GM12872 (cell line): Measurements from ENCODE around the gene TUBGCP3.

Source experiments
- CTCF ChIP-seq: IDR thresholded peaks from 3 replicates; pipeline ENCODE4 v1.5.1; 2011; ENCODE audit warnings: low read depth, mild to moderate bottlenecking, low read length, moderate library complexity; ENCODE audit not compliant: insufficient read depth

TUBGCP3 gene

DNA sequence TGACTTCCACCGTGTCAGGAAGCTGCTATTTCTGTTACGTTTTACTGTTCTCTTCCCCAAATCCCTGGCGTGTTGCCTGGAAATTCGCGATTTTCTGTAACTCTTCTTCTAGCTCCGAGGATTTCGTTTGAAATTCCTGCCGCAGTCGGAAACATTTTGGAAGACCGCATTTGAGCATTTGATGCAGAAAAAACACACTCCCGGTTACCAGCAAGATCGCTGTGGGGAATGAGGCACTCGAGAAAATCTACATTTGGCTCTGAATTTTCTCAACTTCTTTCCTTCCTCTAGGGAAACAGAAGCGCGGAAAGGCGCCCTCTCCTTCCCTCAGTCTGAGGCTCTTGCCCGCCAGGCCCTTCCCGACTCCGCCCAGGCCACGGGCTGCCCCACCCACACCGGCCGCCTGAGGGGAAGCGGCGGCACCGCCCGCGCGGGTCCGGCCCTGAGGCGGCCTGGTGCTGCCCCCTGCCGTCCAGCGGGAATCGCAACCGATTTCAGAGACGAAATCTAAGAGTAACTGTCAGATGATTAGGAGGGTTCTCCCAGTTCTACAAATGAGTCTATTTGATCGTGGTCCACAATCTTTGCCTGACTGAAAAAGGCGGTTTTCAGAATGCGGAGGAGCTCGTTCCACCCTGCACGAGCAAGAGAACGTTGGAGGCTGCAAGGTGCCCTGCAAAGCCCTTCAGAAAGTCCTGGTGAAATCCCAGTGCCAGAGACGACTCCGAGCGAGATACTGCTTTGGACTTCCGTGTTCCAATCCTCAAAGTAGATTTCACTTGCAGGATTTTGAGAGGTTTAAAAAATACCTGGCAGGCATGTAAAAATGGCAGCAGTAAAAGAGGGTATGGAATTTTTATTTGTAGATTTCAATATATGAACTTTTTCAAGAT is 18.4 kb upstream of the TUBGCP3 start:
- TF ChIP-seq CTCF = peak; percentile 83

DNA sequence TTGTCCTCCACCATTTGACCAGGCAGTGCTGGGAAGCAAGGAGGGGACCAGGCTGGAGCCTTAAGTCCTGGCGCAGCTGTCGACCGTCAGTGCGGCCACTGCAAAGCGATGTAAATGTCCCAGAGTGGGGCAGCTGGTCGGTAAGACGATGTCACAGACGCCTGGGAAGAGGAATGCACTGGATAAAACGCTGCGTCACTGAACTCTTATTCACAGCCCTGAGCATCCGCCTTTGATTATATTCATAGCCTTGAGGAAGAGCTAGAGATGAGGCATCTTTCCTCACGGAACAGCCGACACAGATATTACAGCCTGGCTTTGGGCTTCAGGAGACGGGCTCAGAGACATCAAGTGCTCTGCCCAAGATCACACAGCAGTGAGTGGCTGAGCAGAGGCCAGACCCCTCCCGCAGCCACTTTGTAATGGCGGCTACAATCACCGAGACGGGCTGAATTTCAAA is 17.6 kb upstream of the TUBGCP3 start:
- TF ChIP-seq CTCF = no peak

- TF ChIP-seq CTCF = no peak
Observed at GRCh38 chr13:112603641-112604225, 15.8 kb upstream of the TUBGCP3 start.

DNA sequence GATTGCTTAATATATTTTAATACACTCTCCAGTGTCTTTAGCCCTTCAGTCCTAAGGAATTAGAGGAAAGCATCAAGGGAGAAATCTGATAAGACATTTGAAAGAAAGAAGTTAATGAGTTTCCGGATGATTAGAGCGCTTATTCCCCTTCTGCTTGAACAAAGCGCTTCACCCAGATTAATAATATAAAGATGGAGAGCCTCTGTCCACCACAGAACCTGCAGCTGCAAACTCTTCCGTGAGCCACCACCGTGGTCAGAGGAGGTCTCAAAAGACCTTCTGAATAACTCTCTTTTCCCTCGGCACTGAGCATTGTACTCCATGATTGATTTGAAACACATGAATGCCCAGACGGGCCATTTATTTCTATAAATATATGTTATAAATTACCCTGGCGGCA is 14.2 kb upstream of the TUBGCP3 start:
- TF ChIP-seq CTCF = no peak

DNA sequence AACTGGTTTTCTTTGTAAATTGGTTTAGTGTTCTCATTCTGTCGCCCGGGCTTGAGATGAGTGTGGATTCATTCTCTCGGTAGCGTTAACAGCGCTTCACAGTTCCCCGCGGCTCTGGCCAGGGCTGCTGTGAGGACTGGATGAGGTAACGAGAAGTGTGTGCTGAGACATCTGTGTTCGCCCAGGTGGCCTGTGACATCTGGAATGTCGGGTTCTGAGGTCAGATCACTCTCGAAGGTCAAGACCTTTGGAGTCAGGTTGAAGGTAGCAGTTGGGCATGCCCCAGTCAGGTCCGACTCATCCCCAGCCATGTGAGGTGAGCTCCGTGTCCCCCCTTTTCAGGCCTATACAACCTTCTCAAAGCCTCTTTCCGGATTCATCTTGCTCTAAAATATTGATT is 13.4 kb upstream of the TUBGCP3 start:
- TF ChIP-seq CTCF = no peak

DNA sequence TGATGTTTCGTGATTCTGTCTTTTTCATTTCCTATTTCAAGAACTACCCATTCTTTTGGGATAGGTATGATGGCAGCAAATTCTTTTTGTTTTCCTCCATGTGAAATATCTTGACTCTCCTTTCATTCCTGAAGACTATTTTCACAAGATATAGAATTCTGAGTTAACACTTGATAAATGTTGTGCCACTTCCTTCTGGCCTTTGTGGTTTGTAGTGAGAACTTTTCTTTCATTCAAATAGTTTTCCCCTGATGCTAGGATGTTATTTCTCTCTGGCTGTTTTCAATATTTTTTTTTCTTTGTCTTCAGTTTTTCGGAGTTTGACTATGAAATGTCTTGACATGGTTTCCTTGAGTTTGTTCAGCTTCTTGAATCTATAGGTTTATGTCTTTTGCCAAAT is 8.3 kb upstream of the TUBGCP3 start:
- TF ChIP-seq CTCF = no peak

GRCh38 chr13:112592647-112593046 is 4.7 kb upstream of the TUBGCP3 start:
- no peak for TF ChIP-seq CTCF
